H9 (cell line): Measurements from ENCODE around the gene PKDCC. TPM values are rescaled to one million over a fixed set of nuclear protein-coding genes. Genes with fewer than 3 reads are reported as not detected.

ENCODE experiments used
- DNase-seq: peaks from one replicate; pipeline ENCODE4 v3.0.0-alpha.2; 2017
- H2AFZ ChIP-seq: one replicate; pipeline ENCODE4 v1.6.1; 2013; ENCODE audit warnings: mild to moderate bottlenecking, low read length, control low read depth, moderate library complexity
- H2AK5ac ChIP-seq: 2 replicates; pipeline ENCODE4 v1.6.1; 2013; ENCODE audit warnings: low read length, control low read depth, mixed read lengths; ENCODE audit not compliant: insufficient read length
- H2BK120ac ChIP-seq: one replicate; pipeline ENCODE4 v1.6.1; 2013; ENCODE audit warnings: low read depth, mild to moderate bottlenecking, low read length, control low read depth, inconsistent platforms; ENCODE audit not compliant: poor library complexity, severe bottlenecking
- H2BK12ac ChIP-seq: 2 replicates; pipeline ENCODE4 v1.6.1; 2013; ENCODE audit warnings: low read length, control low read depth, mixed read lengths, low read depth; ENCODE audit not compliant: insufficient read length
- H2BK15ac ChIP-seq: 2 replicates; pipeline ENCODE4 v1.6.1; 2013; ENCODE audit warnings: low read depth, low read length, control low read depth
- H2BK20ac ChIP-seq: one replicate; pipeline ENCODE4 v1.6.1; 2013; ENCODE audit warnings: low read depth, mild to moderate bottlenecking, low read length, control low read depth, inconsistent platforms; ENCODE audit not compliant: poor library complexity, severe bottlenecking
- H2BK5ac ChIP-seq: 2 replicates; pipeline ENCODE4 v1.6.1; 2013; ENCODE audit warnings: low read length, control low read depth, mixed read lengths; ENCODE audit not compliant: insufficient read length
- H3K14ac ChIP-seq: 2 replicates; pipeline ENCODE4 v1.6.1; 2013; ENCODE audit warnings: low read length, control low read depth; ENCODE audit not compliant: insufficient read depth
- H3K18ac ChIP-seq: 2 replicates; pipeline ENCODE4 v1.6.1; 2013; ENCODE audit warnings: low read depth, mild to moderate bottlenecking, mixed read lengths, low read length, control low read depth; ENCODE audit not compliant: insufficient read length
- H3K23ac ChIP-seq: 2 replicates; pipeline ENCODE4 v1.6.1; 2013; ENCODE audit warnings: low read length, control low read depth, mixed read lengths, low read depth; ENCODE audit not compliant: insufficient read length
- H3K23me2 ChIP-seq: 2 replicates; pipeline ENCODE4 v1.6.1; 2013; ENCODE audit warnings: low read depth, mild to moderate bottlenecking, mixed read lengths, low read length, control low read depth; ENCODE audit not compliant: insufficient read length, poor library complexity, severe bottlenecking
- H3K27ac ChIP-seq: 2 replicates; pipeline ENCODE4 v1.5.1; 2013; ENCODE audit warnings: low read length, control low read depth, mixed read lengths, low read depth; ENCODE audit not compliant: insufficient read length
- H3K27me3 ChIP-seq: 2 replicates; pipeline ENCODE4 v1.6.1; 2013; ENCODE audit warnings: low read length, control low read depth, inconsistent platforms; ENCODE audit not compliant: insufficient read depth
- H3K4ac ChIP-seq: 2 replicates; pipeline ENCODE4 v1.6.1; 2013; ENCODE audit warnings: low read depth, mild to moderate bottlenecking, control low read depth, inconsistent platforms, low read length, moderate library complexity
- H3K4me1 ChIP-seq: 2 replicates; pipeline ENCODE4 v1.6.1; 2013; ENCODE audit warnings: low read length, control low read depth, inconsistent platforms; ENCODE audit not compliant: insufficient read depth
- H3K4me2 ChIP-seq: 2 replicates; pipeline ENCODE4 v1.6.1; 2013; ENCODE audit warnings: low read length, control low read depth, mixed read lengths; ENCODE audit not compliant: insufficient read length, insufficient read depth
- H3K56ac ChIP-seq: 2 replicates; pipeline ENCODE4 v1.6.1; 2013; ENCODE audit warnings: low read depth, mild to moderate bottlenecking, mixed read lengths, low read length, control low read depth; ENCODE audit not compliant: insufficient read length
- H3K79me1 ChIP-seq: 2 replicates; pipeline ENCODE4 v1.6.1; 2013; ENCODE audit warnings: low read depth, mild to moderate bottlenecking, moderate library complexity, low read length, control low read depth, inconsistent platforms; ENCODE audit not compliant: insufficient read depth, poor library complexity, severe bottlenecking
- H3K79me2 ChIP-seq: 2 replicates; pipeline ENCODE4 v1.6.1; 2013; ENCODE audit warnings: low read length, control low read depth, inconsistent platforms; ENCODE audit not compliant: insufficient read depth
- H3K9ac ChIP-seq: 2 replicates; pipeline ENCODE4 v1.6.1; 2013; ENCODE audit warnings: low read length, control low read depth, mixed read lengths; ENCODE audit not compliant: insufficient read length; ENCODE audit errors: extremely low read depth
- H3K9me3 ChIP-seq: one replicate; pipeline ENCODE4 v1.6.1; 2013; ENCODE audit warnings: low read depth, low read length, inconsistent platforms; ENCODE audit not compliant: control insufficient read depth
- H3T11ph ChIP-seq: one replicate; pipeline ENCODE4 v1.6.1; 2013; ENCODE audit warnings: mild to moderate bottlenecking, low read length, control low read depth, inconsistent platforms
- H4K20me1 ChIP-seq: one replicate; pipeline ENCODE4 v1.6.1; 2013; ENCODE audit not compliant: control insufficient read depth, insufficient read length, insufficient read depth
- H4K5ac ChIP-seq: 2 replicates; pipeline ENCODE4 v1.6.1; 2013; ENCODE audit warnings: low read depth, mild to moderate bottlenecking, mixed read lengths, low read length, control low read depth; ENCODE audit not compliant: insufficient read length
- H4K8ac ChIP-seq: replicated peaks from 2 replicates; pipeline ENCODE4 v1.6.1; 2013; ENCODE audit warnings: low read length, control low read depth, mixed read lengths, low read depth; ENCODE audit not compliant: insufficient read length
- H4K91ac ChIP-seq: 2 replicates; pipeline ENCODE4 v1.6.1; 2013; ENCODE audit warnings: low read depth, mild to moderate bottlenecking, moderate library complexity, mixed read lengths, low read length, control low read depth; ENCODE audit not compliant: insufficient read length
- H3K27ac Mint-ChIP-seq, 3 experiments: 2 replicates in 2 of 3; 3 replicates in 1 of 3; pipeline ENCODE4 v1.8.0; 2020 to 2021; ENCODE audit warnings: mixed read lengths in 3 of 3, mild to moderate bottlenecking in 1 of 3, moderate library complexity in 1 of 3
- H3K27me3 Mint-ChIP-seq: 2 replicates; pipeline ENCODE4 v1.8.0; 2021; ENCODE audit warnings: low read depth, mild to moderate bottlenecking, moderate library complexity, mixed read lengths
- H3K36me3 Mint-ChIP-seq, 3 experiments: 2 replicates in 2 of 3; 3 replicates in 1 of 3; pipeline ENCODE4 v1.8.0; 2020 to 2021; ENCODE audit warnings: low read depth in 3 of 3, mixed read lengths in 3 of 3; ENCODE audit not compliant: insufficient read depth in 1 of 3
- H3K4me1 Mint-ChIP-seq, 2 experiments: 2 replicates each; pipeline ENCODE4 v1.8.0; 2020; ENCODE audit warnings: mixed read lengths in 2 of 2
- H3K4me3 Mint-ChIP-seq, 2 experiments: 2 replicates in 1 of 2; 3 replicates in 1 of 2; pipeline ENCODE4 v1.8.0; 2020 to 2021; ENCODE audit warnings: mild to moderate bottlenecking in 2 of 2, mixed read lengths in 2 of 2, moderate library complexity in 1 of 2
- H3K9me3 Mint-ChIP-seq, 2 experiments: 2 replicates in 1 of 2; 3 replicates in 1 of 2; pipeline ENCODE4 v1.8.0; 2020; ENCODE audit warnings: mild to moderate bottlenecking in 2 of 2, mixed read lengths in 2 of 2, moderate library complexity in 1 of 2
- WGBS: extraction: QIAGEN DNeasy Blood & Tissue Kit; methylation state at CpG from one replicate; pipeline ENCODE4 v1.1.7; 2013; ENCODE audit warnings: missing lambda C conversion rate, low lambda C conversion rate, mixed read lengths; ENCODE audit not compliant: insufficient read length; ENCODE audit errors: extremely low coverage; 5-methylcytosine and 5-hydroxymethylcytosine counted together
- total RNA-seq: library from RNA; stranded (reverse); gene quantifications from 2 replicates; pipeline ENCODE4 v1.2.1, GENCODE V29; 2021
- TF ChIP-seq, protein P1 (sequence below): fragments of 200-600 bp; sonication (generic); conservative IDR thresholded peaks from 3 replicates; pipeline ENCODE4 v1.8.0; 2021; ENCODE audit warnings: antibody characterized with exemption, mild to moderate bottlenecking

Gene PKDCC
- total RNA-seq, 1 experiment from 2014 or later: 134 TPM

DNA sequence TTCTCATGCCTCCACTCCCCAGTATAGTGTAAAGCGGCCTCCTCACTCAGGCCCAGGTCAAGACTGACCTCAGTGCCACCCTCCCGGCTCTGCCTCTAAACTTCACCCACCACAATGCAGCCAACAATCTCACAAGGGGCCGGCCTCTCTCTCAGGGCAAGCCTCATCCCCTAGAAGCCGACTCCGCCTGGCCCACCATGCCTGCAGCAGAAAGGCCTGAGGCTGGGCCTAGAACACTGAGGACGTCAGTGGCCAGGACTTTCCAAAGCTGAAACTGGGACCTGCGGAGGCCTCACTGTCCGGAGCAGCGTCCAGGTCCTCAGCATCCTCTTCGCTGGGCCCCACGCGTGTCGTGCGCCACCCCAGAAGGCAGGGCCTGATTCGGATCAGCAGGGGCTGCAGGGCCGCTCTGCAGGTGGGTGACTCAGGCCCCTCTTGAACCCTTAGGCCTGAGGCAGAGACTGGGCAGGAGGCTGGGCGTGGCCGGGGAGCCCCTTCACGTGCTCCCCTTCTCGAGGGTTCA, 52.9 kb downstream of the PKDCC start:
- H3K27me3 Mint-ChIP-seq: peaks cover 19% of the 10 kb centered on the region
- no peak overlapping the region for H2BK5ac ChIP-seq
- H2AFZ ChIP-seq: no peak overlapping the region
- H3K27me3 ChIP-seq: no peaks in the 10 kb centered on the region; the same call in 1 of the 2 replicates
- H2BK20ac ChIP-seq: no peak overlapping the region
- H3K9me3 ChIP-seq: no peaks in the 10 kb centered on the region
- no peaks in the 10 kb centered on the region for H3K79me1 ChIP-seq
- no peak overlapping the region for H4K5ac ChIP-seq
- peaks cover 9 to 12% of the 10 kb centered on the region in 2 experiments for H3K9me3 Mint-ChIP-seq
- peaks cover 6% of the 10 kb centered on the region; the same call in 1 of the 2 replicates for H3K4me1 ChIP-seq
- H3K4me3 Mint-ChIP-seq: no peak overlapping the region
- peak overlapping the region; percentile 4 for H3K18ac ChIP-seq
- H3K27ac Mint-ChIP-seq: no peak overlapping the region; a peak in 1 of 7 replicates
- H3K4ac ChIP-seq: no peak overlapping the region
- H2BK12ac ChIP-seq: no peak overlapping the region
- no peak overlapping the region for H3K27ac ChIP-seq
- H3K23ac ChIP-seq: no peak overlapping the region
- WGBS: no CpG with 5 or more reads among the region's 20 CpGs
- H2AK5ac ChIP-seq: no peak overlapping the region
- no peak overlapping the region for H2BK15ac ChIP-seq
- H3T11ph ChIP-seq: no peak overlapping the region
- H3K14ac ChIP-seq: peak overlapping the region; percentile 39; the same call in 1 of the 2 replicates
- peaks cover 24 to 25% of the 10 kb centered on the region in 2 experiments for H3K4me1 Mint-ChIP-seq
- no peak overlapping the region for H3K9ac ChIP-seq
- DNase-seq: peak; percentile 41
- H3K23me2 ChIP-seq: peaks cover 9% of the 10 kb centered on the region
- H4K8ac ChIP-seq: no peak overlapping the region
- H3K4me2 ChIP-seq: no peak overlapping the region
- peaks cover 3 to 7% (median 6%) of the 10 kb centered on the region in 3 experiments; a peak in 5 of 7 replicates for H3K36me3 Mint-ChIP-seq
- no peaks in the 10 kb centered on the region for H4K20me1 ChIP-seq
- no peak overlapping the region for H4K91ac ChIP-seq
- TF ChIP-seq, protein P1, sequence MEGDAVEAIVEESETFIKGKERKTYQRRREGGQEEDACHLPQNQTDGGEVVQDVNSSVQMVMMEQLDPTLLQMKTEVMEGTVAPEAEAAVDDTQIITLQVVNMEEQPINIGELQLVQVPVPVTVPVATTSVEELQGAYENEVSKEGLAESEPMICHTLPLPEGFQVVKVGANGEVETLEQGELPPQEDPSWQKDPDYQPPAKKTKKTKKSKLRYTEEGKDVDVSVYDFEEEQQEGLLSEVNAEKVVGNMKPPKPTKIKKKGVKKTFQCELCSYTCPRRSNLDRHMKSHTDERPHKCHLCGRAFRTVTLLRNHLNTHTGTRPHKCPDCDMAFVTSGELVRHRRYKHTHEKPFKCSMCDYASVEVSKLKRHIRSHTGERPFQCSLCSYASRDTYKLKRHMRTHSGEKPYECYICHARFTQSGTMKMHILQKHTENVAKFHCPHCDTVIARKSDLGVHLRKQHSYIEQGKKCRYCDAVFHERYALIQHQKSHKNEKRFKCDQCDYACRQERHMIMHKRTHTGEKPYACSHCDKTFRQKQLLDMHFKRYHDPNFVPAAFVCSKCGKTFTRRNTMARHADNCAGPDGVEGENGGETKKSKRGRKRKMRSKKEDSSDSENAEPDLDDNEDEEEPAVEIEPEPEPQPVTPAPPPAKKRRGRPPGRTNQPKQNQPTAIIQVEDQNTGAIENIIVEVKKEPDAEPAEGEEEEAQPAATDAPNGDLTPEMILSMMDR: no peak
- H2BK120ac ChIP-seq: no peak overlapping the region
- H3K56ac ChIP-seq: no peak overlapping the region
- H3K79me2 ChIP-seq: no peaks in the 10 kb centered on the region
